ENCODE results near the gene MRPL49.

Gene MRPL49

DNA sequence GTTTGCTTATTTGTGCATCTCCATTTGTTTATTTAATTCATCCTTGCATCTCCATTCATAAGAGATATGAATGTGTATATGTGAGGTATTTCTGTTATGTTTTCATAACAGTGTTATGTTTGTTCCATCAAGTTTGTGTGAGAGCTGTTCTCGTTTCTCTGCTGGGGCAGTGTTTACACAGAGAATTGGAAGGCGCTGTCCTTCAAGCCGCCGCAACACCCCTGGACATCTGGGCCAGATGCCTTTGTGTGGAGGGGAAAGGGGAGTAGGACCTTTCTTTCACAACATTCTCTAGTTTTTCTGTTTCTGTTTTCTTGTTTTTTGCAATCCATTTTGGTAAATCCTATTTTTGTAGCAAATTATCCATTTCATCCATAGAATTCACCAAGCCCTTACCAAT lies 17.5 kb upstream of the MRPL49 start:
- H3K27ac ChIP-seq, result no peak overlapping the region
- no peaks in the 10 kb centered on the region for H3K27me3 ChIP-seq (ENCODE audit: insufficient read depth, low read depth)
- no peaks in the 10 kb centered on the region for H3K36me3 ChIP-seq (ENCODE audit: insufficient read depth)
- no peak overlapping the region for H3K4me3 ChIP-seq (IDR thresholded peaks at IDR 0.05; ENCODE audit: insufficient read depth, low read depth, low read length)
- no peak overlapping the region for H2AFZ ChIP-seq (ENCODE audit: low read depth)
- no peak overlapping the region for H3K4me2 ChIP-seq
- H3K79me2 ChIP-seq (ENCODE audit: insufficient read depth, low read depth), result peaks cover 5% of the 10 kb centered on the region; the same call in 1 of the 2 replicates
- H3K9ac ChIP-seq, result no peak overlapping the region
- TF ChIP-seq, protein P1, sequence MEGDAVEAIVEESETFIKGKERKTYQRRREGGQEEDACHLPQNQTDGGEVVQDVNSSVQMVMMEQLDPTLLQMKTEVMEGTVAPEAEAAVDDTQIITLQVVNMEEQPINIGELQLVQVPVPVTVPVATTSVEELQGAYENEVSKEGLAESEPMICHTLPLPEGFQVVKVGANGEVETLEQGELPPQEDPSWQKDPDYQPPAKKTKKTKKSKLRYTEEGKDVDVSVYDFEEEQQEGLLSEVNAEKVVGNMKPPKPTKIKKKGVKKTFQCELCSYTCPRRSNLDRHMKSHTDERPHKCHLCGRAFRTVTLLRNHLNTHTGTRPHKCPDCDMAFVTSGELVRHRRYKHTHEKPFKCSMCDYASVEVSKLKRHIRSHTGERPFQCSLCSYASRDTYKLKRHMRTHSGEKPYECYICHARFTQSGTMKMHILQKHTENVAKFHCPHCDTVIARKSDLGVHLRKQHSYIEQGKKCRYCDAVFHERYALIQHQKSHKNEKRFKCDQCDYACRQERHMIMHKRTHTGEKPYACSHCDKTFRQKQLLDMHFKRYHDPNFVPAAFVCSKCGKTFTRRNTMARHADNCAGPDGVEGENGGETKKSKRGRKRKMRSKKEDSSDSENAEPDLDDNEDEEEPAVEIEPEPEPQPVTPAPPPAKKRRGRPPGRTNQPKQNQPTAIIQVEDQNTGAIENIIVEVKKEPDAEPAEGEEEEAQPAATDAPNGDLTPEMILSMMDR (conservative IDR thresholded peaks at IDR 0.05; ENCODE audit: low read depth, low read length), result no peak
- H4K20me1 ChIP-seq (ENCODE audit: insufficient read depth), result no peaks in the 10 kb centered on the region
- peaks cover 14% of the 10 kb centered on the region for H3K4me1 ChIP-seq (ENCODE audit: low read depth, poor library complexity, severe bottlenecking)

DNA sequence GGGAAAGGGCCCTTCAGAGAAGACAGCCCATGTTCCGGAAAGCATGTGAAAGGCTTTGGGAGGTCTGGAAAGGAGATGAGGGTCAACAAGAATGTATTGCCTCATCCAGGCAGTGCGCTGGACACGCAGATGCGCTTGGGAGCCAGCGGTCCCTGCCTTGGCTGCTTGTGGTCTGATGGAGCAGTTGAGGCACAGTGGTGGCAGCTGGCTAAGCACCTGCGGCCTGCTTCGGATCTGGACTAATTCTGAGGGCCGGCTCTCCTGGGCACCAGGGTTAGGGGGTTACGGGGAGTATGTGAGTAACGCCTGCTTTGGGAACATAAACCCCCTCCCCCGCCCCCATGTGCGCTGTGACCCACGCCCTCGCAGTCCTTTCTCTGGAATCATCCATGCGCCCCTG lies 15.0 kb upstream of the MRPL49 start:
- TF ChIP-seq, protein P1 (conservative IDR thresholded peaks at IDR 0.05; ENCODE audit: low read depth, low read length), result no peak
- H3K4me1 ChIP-seq (ENCODE audit: low read depth, poor library complexity, severe bottlenecking), result peaks cover 32% of the 10 kb centered on the region
- no peak overlapping the region for H3K4me2 ChIP-seq
- H3K79me2 ChIP-seq (ENCODE audit: insufficient read depth, low read depth), result no peaks in the 10 kb centered on the region
- no peak overlapping the region for H2AFZ ChIP-seq (ENCODE audit: low read depth)
- H4K20me1 ChIP-seq (ENCODE audit: insufficient read depth), result no peaks in the 10 kb centered on the region
- H3K36me3 ChIP-seq (ENCODE audit: insufficient read depth), result no peaks in the 10 kb centered on the region
- no peak overlapping the region for H3K9ac ChIP-seq
- no peaks in the 10 kb centered on the region for H3K27me3 ChIP-seq (ENCODE audit: insufficient read depth, low read depth)
- H3K27ac ChIP-seq, result no peak overlapping the region
- H3K4me3 ChIP-seq (IDR thresholded peaks at IDR 0.05; ENCODE audit: insufficient read depth, low read depth, low read length), result no peak overlapping the region

DNA sequence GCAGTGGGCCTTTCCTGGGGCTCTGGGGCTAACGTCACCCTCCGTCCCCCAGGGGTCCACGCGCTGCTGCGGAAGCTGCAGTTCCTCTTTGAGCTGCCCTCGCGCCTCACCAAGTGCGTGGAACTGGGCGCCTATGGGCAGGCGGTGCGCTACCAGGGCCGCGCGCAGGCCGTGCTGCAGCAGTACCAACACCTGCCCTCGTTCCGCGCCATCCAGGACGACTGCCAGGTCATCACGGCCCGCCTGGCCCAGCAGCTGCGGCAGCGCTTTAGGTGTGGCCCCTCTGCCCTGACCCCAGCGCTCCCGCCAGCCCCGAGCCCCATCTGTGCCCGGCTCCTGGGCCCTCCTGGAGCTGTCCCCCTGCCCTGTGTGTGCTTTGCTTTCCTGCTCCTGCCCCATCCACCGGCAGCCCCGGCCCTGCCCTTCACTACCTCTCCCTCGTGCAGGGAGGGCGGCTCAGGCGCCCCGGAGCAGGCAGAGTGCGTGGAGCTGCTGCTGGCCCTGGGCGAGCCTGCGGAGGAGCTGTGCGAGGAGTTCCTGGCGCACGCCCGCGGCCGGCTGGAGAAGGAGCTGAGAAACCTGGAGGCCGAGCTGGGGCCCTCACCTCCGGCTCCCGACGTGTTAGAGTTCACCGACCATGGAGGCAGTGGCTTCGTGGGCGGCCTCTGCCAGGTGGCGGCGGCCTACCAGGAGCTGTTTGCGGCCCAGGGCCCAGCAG lies 14.2 kb upstream of the MRPL49 start:
- no peaks in the 10 kb centered on the region for H3K36me3 ChIP-seq (ENCODE audit: insufficient read depth)
- H3K27me3 ChIP-seq (ENCODE audit: insufficient read depth, low read depth), result no peaks in the 10 kb centered on the region
- H3K4me1 ChIP-seq (ENCODE audit: low read depth, poor library complexity, severe bottlenecking), result peaks cover 33% of the 10 kb centered on the region
- H4K20me1 ChIP-seq (ENCODE audit: insufficient read depth), result no peaks in the 10 kb centered on the region
- no peak overlapping the region for H3K27ac ChIP-seq
- TF ChIP-seq, protein P1 (conservative IDR thresholded peaks at IDR 0.05; ENCODE audit: low read depth, low read length), result no peak
- no peak overlapping the region for H3K4me3 ChIP-seq (IDR thresholded peaks at IDR 0.05; ENCODE audit: insufficient read depth, low read depth, low read length)
- no peaks in the 10 kb centered on the region for H3K79me2 ChIP-seq (ENCODE audit: insufficient read depth, low read depth)
- H2AFZ ChIP-seq (ENCODE audit: low read depth), result no peak overlapping the region
- H3K9ac ChIP-seq, result no peak overlapping the region
- H3K4me2 ChIP-seq, result no peak overlapping the region

DNA sequence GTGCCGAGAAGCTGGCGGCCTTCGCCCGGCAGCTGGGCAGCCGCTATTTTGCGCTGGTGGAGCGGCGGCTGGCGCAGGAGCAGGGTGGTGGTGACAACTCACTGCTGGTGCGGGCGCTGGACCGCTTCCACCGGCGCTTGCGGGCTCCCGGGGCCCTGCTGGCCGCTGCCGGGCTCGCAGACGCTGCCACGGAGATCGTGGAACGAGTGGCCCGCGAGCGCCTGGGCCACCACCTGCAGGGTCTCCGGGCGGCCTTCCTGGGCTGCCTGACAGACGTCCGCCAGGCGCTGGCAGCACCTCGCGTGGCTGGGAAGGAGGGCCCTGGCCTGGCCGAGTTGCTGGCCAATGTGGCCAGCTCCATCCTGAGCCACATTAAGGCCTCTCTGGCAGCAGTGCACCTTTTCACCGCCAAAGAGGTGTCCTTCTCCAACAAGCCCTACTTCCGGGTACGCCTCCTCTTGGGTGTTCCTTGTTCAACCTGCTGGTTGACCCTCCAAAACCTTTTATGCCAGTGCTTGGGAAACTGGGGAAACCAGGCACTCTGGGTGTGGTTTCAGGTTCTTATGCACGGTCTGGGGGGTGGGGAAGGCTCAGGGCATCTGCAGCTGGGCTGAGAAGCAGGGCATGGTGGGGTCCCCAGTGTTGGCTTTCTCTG lies 13.5 kb upstream of the MRPL49 start:
- H2AFZ ChIP-seq (ENCODE audit: low read depth), result no peak overlapping the region
- no peak overlapping the region for H3K27ac ChIP-seq
- no peak overlapping the region for H3K4me3 ChIP-seq (IDR thresholded peaks at IDR 0.05; ENCODE audit: insufficient read depth, low read depth, low read length)
- no peaks in the 10 kb centered on the region for H4K20me1 ChIP-seq (ENCODE audit: insufficient read depth)
- H3K4me2 ChIP-seq, result no peak overlapping the region
- H3K9ac ChIP-seq, result no peak overlapping the region
- TF ChIP-seq, protein P1 (conservative IDR thresholded peaks at IDR 0.05; ENCODE audit: low read depth, low read length), result no peak
- no peaks in the 10 kb centered on the region for H3K36me3 ChIP-seq (ENCODE audit: insufficient read depth)
- peaks cover 39% of the 10 kb centered on the region for H3K4me1 ChIP-seq (ENCODE audit: low read depth, poor library complexity, severe bottlenecking)
- H3K79me2 ChIP-seq (ENCODE audit: insufficient read depth, low read depth), result no peaks in the 10 kb centered on the region
- H3K27me3 ChIP-seq (ENCODE audit: insufficient read depth, low read depth), result no peaks in the 10 kb centered on the region

Measured in KMS-11 (cell line).